ENCODE results near the gene GATAD2A. TPM values are rescaled to one million over a fixed set of nuclear protein-coding genes. Genes with fewer than 3 reads are reported as not detected.

Gene GATAD2A
- 90.7 and 304 TPM in 2 replicates for total RNA-seq

DNA sequence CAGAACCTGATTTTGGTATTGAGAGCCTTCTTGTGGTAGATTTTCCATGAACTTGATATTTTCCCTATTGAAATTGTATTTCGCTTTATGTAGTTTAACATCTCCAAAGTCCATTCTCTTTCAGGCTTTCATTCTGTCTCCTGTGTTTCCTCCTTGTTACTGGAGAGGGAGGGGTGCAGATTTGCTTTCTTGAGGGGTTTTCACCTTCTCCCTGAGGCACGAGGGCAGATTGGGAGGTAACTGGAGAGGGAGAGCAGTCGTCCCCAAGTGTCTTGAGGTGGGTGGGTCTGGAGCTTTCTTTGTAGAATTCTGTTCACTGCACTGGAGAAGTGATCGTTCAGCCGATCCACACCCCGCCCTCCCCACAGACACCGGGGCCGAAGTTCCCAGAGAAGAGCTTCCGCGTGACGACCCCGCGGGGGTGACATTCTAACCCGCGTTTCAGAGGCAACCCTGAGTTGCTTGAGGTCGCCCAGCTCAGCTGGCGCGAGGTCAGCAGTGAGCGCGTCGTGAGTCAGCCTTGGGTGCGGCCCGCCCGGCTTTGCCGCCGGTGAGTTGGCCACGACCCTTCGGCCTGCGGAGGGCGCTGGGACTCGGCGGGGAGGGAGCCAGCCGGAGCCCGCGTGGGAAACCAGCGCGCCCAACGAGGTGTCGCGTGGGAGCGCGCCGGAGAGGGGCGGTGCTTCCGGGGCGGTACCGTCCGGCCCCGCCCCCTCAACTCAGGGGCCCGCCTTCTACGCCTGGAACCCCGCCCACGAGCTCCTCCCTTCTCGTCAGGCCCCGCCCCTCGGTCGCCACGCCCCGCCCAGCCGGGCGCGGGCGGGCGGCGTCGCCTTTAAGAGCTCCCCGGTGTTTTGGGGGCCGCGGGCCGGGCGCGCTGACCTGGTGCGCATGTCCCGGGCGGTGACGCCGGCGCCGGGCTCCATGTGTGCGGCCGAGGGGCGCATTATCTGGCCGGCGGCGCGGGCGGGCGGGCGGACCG, at the start of gene GATAD2A:
GATAD2A (plus strand) TSS at position 797 of the 982 bp plus-strand sequence. CDS start 59,671 bp downstream, outside the sequence.
- H3K36me3 ChIP-seq (ENCODE audit: control insufficient read depth, insufficient read depth, low read length): no peaks in the 10 kb centered on the region
- no peaks in the 10 kb centered on the region for H3K27me3 ChIP-seq (ENCODE audit: control insufficient read depth, insufficient read depth, low read length)
- no peak for TF ChIP-seq CTCF (IDR thresholded peaks at IDR 0.05; ENCODE audit: insufficient read depth, low read length, poor library complexity, severe bottlenecking)
- DNase-seq (ENCODE audit: low read depth): peak; percentile 69
- peak within 1 kb of the TSS; percentile 87 for H3K4me3 ChIP-seq (ENCODE audit: low read depth, low read length)

DNA sequence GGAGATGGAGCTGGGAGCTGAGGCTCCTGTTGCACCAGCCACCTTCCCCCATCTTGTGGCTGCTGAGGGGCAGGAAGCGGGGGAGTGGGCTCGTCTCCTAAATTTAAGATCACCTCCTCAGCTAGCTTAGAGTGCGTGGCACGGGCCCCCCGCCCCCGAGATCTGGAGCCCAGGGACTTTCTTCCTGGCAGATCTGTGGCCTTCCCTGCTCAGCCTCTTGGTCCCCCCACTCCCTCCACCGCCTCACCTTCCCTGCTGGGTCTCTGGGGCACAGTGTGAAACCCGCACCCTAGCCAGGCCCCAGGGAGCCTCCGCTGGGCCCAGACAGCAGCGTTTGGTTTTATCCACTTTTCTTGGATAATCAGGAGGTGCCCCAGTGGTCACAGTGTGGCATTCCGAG, 49.0 kb upstream of the GATAD2A start:
- no peak overlapping the region for H3K4me3 ChIP-seq (ENCODE audit: low read depth, low read length)
- TF ChIP-seq CTCF (IDR thresholded peaks at IDR 0.05; ENCODE audit: insufficient read depth, low read length, poor library complexity, severe bottlenecking): no peak
- no peak for DNase-seq (ENCODE audit: low read depth)
- peaks cover 3% of the 10 kb centered on the region for H3K36me3 ChIP-seq (ENCODE audit: control insufficient read depth, insufficient read depth, low read length)
- H3K27me3 ChIP-seq (ENCODE audit: control insufficient read depth, insufficient read depth, low read length): no peaks in the 10 kb centered on the region

GRCh38 chr19:19356901-19357566, 48.4 kb upstream of the GATAD2A start:
- no peak for DNase-seq (ENCODE audit: low read depth)
- no peak overlapping the region for H3K4me3 ChIP-seq (ENCODE audit: low read depth, low read length)
- peaks cover 3% of the 10 kb centered on the region for H3K36me3 ChIP-seq (ENCODE audit: control insufficient read depth, insufficient read depth, low read length)
- no peak for TF ChIP-seq CTCF (IDR thresholded peaks at IDR 0.05; ENCODE audit: insufficient read depth, low read length, poor library complexity, severe bottlenecking)
- no peaks in the 10 kb centered on the region for H3K27me3 ChIP-seq (ENCODE audit: control insufficient read depth, insufficient read depth, low read length)

DNA sequence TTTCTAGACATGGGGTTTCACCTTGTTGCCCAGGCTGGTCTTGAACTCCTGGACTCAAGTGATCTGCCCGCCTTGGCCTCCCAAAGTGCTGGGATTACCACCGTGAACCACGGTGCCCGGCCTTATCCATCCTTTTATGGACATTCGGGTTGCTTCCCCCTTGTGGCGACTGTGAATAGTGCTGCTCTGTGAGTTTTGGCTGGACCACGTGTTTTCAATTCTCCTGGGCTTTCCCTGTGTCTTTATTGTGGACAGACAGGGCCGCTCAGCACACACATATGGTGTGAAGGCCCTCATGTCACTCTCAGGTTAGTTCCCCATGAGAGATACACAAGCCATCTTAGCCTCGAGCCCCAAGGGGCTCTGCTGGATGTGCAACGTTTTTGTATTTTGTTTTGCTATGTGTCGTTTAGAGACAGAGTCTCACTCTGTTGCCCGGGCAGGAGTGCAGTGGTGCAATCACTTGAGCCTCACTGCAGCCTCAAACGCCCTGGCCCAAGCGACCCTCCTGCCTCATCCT, 44.3 kb upstream of the GATAD2A start:
- DNase-seq (ENCODE audit: low read depth): peak; percentile 44
- Histone ChIP-seq H3K4me3 (ENCODE audit: low read depth, low read length) (no peak overlapping the region), H3K27me3 (ENCODE audit: control insufficient read depth, insufficient read depth, low read length) (no peaks in the 10 kb centered on the region), H3K36me3 (ENCODE audit: control insufficient read depth, insufficient read depth, low read length) (no peaks in the 10 kb centered on the region)
- peak; percentile 78 for TF ChIP-seq CTCF (IDR thresholded peaks at IDR 0.05; ENCODE audit: insufficient read depth, low read length, poor library complexity, severe bottlenecking)

- DNase-seq (ENCODE audit: low read depth): no peak
- TF ChIP-seq CTCF (IDR thresholded peaks at IDR 0.05; ENCODE audit: insufficient read depth, low read length, poor library complexity, severe bottlenecking): no peak
- H3K4me3 ChIP-seq (ENCODE audit: low read depth, low read length): no peak overlapping the region
- H3K27me3 ChIP-seq (ENCODE audit: control insufficient read depth, insufficient read depth, low read length): no peaks in the 10 kb centered on the region
- H3K36me3 ChIP-seq (ENCODE audit: control insufficient read depth, insufficient read depth, low read length): no peaks in the 10 kb centered on the region
These were observed 43.4 kb upstream of the GATAD2A start for GRCh38 chr19:19362075-19362474.

All from kidney epithelial cell (primary cell).